ENCODE measurements around the gene TAF1B. TPM values are rescaled to one million over a fixed set of nuclear protein-coding genes. Genes with fewer than 3 reads are reported as not detected.

Gene TAF1B
- total RNA-seq, 3 donors from 2014 or later, result 17.0 to 21.6 (median 20.3) TPM

DNA sequence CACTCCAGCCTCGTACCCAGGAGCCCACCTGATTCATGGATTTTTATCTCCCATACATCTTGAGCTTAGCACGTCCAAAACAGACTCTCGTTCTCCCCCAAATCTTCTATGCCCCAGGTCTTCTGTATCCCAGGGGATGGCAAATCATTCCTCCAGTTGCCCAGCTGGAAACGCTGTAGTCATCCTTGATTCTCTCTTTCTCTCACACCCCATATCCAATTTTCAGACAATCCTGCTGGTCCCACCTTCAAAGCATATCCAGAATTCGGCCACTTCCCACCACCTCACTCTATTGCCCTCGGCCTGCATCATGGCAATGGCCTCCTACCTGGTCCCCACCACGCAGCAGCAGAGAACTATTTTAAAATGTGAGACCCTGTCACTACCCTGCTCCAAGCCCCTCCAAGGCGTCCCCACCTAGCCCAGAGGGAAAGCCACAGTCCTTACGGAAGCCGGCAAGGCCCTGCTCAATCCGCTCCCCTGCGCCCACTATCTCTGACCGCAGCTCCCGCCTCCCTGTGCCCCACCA, 106.8 kb downstream of the TAF1B start:
- peak overlapping the region; percentile 35 to 94 for H3K27ac ChIP-seq
- peaks cover 0 to 3% of the 10 kb centered on the region in 2 donors for H3K4me1 ChIP-seq
- intact Hi-C loops (cut with DNase I; ENCODE audit: low total_unique reads), result loop anchor here (10.0 kb wide), 1 partner anchor 135 kb away; no protein-coding TSS in a partner anchor
- TF ChIP-seq, protein P1, sequence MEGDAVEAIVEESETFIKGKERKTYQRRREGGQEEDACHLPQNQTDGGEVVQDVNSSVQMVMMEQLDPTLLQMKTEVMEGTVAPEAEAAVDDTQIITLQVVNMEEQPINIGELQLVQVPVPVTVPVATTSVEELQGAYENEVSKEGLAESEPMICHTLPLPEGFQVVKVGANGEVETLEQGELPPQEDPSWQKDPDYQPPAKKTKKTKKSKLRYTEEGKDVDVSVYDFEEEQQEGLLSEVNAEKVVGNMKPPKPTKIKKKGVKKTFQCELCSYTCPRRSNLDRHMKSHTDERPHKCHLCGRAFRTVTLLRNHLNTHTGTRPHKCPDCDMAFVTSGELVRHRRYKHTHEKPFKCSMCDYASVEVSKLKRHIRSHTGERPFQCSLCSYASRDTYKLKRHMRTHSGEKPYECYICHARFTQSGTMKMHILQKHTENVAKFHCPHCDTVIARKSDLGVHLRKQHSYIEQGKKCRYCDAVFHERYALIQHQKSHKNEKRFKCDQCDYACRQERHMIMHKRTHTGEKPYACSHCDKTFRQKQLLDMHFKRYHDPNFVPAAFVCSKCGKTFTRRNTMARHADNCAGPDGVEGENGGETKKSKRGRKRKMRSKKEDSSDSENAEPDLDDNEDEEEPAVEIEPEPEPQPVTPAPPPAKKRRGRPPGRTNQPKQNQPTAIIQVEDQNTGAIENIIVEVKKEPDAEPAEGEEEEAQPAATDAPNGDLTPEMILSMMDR (IDR thresholded peaks at IDR 0.05), result no peak
- TF ChIP-seq POLR2AphosphoS5 (IDR thresholded peaks at IDR 0.05) (no peak), POLR2A (IDR thresholded peaks at IDR 0.05) (no peak)
- H3K9me3 ChIP-seq, result no peaks in the 10 kb centered on the region
- H3K27me3 ChIP-seq, result no peaks in the 10 kb centered on the region
- H3K36me3 ChIP-seq, result no peaks in the 10 kb centered on the region
- H3K4me3 ChIP-seq, result peak overlapping the region in 1 of 3 donors; percentile 93
- no peak for DNase-seq (ENCODE audit: low spot score in 2 of 2)

DNA sequence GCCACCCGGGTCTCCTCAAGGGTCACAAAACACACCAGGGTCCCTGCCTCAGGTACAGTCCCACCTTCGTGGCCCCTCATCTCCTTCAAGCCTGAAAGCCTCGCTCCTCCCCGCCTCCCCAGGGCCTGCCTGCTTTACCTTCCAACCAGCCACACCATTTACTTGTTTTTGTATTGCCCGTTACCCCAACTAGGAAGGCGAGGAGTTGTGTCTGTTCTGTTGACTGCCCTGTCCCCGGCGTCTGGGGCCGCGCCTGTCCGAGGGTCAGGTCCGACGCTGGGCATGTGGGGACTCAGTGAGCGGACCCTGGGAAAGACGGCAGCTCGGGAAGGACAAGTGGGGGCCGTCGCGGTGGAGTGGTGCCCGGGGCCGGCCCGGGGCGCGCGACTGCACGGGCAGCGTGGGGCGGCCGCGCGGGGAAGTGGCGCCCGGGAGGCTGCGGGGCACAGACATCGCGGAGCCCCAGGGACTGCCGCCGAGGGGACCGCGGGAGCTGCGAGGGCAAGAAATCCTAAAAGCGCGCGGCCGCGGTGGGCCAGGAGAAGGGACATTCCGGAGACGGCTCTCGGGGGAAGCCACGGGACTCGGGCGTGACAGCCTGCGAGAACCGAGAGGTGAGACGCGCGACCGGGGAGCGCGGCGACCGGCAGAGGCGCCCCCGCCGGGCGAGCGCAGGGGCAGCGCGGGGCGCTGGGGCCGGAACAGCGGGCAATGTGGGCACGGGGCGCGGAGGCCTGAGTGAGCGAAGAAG, 107.4 kb downstream of the TAF1B start:
- peak overlapping the region; percentile 93 to 94 for H3K27ac ChIP-seq
- DNase-seq (ENCODE audit: low spot score in 2 of 2), result no peak

DNA sequence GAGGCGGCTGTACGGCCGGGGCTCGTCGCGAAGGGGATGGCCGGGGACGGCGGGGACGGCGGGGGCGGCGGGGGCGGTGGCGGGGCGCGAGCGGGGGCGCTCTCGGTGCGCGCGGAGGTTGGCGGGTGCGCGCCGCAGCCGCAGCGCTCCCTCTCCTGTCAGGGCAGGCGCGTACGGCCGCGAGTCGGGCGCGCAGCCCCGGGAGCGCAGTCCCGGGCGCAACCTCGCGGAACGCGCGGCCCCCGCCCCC, 107.9 kb downstream of the TAF1B start:
- peak overlapping the region; percentile 68 to 93 (median 75) for H3K4me3 ChIP-seq
- DNase-seq (ENCODE audit: low spot score in 2 of 2), result no peak
- peak overlapping the region; percentile 93 to 94 for H3K27ac ChIP-seq
- no peaks in the 10 kb centered on the region for H3K9me3 ChIP-seq
- H3K36me3 ChIP-seq, result no peaks in the 10 kb centered on the region
- no peak for TF ChIP-seq POLR2AphosphoS5 (IDR thresholded peaks at IDR 0.05)
- TF ChIP-seq, protein P1 (IDR thresholded peaks at IDR 0.05), result no peak
- no peak for TF ChIP-seq POLR2A (IDR thresholded peaks at IDR 0.05)
- H3K4me1 ChIP-seq, result peaks cover 0 to 3% of the 10 kb centered on the region in 2 donors
- no peaks in the 10 kb centered on the region for H3K27me3 ChIP-seq
- intact Hi-C loops (cut with DNase I; ENCODE audit: low total_unique reads), result loop anchor here (10.0 kb wide), 1 partner anchor 136 kb away; no protein-coding TSS in a partner anchor

More for the DNA sequence above, 107.4 kb downstream of the TAF1B start:
- Histone ChIP-seq H3K9me3 (no peaks in the 10 kb centered on the region), H3K4me3 (peak overlapping the region; percentile 68 to 93 (median 75)), H3K36me3 (no peaks in the 10 kb centered on the region), H3K27me3 (no peaks in the 10 kb centered on the region), H3K4me1 (peaks cover 0 to 3% of the 10 kb centered on the region in 2 donors)
- intact Hi-C loops (cut with DNase I; ENCODE audit: low total_unique reads), result loop anchor here (10.0 kb wide), 1 partner anchor 136 kb away; no protein-coding TSS in a partner anchor
- TF ChIP-seq POLR2A (IDR thresholded peaks at IDR 0.05), result no peak
- TF ChIP-seq, protein P1 (IDR thresholded peaks at IDR 0.05), result no peak
- no peak for TF ChIP-seq POLR2AphosphoS5 (IDR thresholded peaks at IDR 0.05)

DNA sequence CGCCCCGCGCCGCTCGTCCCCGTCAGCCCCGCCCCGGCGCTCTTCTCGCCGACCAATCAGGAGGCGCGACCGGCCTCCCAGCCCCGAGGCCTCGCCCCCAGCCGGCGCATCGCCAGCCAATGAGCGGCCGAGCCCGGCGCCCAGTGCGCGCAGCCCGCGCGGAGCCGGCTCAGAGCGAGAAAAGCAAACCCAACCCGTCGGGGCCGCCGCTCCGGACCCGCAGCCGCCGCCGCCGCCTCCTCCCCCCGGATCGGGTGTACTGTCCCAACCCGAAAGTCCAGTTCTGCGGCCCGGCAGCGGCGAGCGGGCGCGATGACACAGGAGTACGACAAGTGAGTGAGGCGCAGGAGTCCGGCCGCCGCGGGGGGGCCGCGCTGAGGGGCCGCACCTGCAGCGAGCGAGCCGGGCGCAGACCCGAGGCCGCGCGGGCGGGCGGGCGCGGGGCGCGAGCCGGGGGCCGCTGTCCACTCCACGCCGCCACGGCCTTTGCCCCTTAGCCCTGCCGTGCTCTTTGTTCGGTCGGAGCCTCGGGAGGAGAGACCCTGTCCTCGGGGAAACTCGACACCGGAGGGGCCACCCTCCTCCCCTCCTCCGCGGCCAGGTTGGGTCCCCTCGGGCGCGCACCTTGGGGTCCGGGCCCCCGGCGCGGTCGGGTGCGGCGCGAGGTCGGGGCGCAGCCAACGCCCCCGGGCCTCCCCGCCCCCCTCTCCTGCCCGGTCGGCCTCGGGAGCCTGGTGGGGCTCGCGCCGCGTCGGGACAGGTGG, 108.4 kb downstream of the TAF1B start, which contains the start of gene GRHL1:
GRHL1 (plus strand) TSS at position 172 of the 764 bp plus-strand sequence; CDS start at position 313, 141 bp downstream.
- no peaks in the 10 kb centered on the region for H3K27me3 ChIP-seq
- H3K27ac ChIP-seq, result peak within 1 kb of the TSS; percentile 93 to 94
- intact Hi-C loops (cut with DNase I; ENCODE audit: low total_unique reads), result loop anchor here (10.0 kb wide), 1 partner anchor 137 kb away; no protein-coding TSS in a partner anchor
- DNase-seq (ENCODE audit: low spot score in 2 of 2), result peak; percentile 90 to 92
- H3K9me3 ChIP-seq, result no peaks in the 10 kb centered on the region
- peak within 1 kb of the TSS; percentile 68 to 93 (median 75) for H3K4me3 ChIP-seq
- no peaks in the 10 kb centered on the region for H3K36me3 ChIP-seq
- TF ChIP-seq, protein P1 (IDR thresholded peaks at IDR 0.05), result no peak
- peak; percentile 52 to 89 (median 63) for TF ChIP-seq POLR2AphosphoS5 (IDR thresholded peaks at IDR 0.05)
- peak; percentile 28 for TF ChIP-seq POLR2A (IDR thresholded peaks at IDR 0.05)
- peaks cover 0 to 3% of the 10 kb centered on the region in 2 donors for H3K4me1 ChIP-seq

Data from breast epithelium (tissue), 4 donors.